C4-2B (cell line): ENCODE data around the gene PTPRN.

ENCODE experiments used
- CTCF ChIP-seq: fragments of 450-650 bp; conservative IDR thresholded peaks from 2 replicates; pipeline ENCODE4 v1.5.1; 2017; ENCODE audit warnings: mild to moderate bottlenecking
- ZFX ChIP-seq: fragments of 450-650 bp; IDR thresholded peaks from 2 replicates; pipeline ENCODE4 v1.6.1; 2017

DNA sequence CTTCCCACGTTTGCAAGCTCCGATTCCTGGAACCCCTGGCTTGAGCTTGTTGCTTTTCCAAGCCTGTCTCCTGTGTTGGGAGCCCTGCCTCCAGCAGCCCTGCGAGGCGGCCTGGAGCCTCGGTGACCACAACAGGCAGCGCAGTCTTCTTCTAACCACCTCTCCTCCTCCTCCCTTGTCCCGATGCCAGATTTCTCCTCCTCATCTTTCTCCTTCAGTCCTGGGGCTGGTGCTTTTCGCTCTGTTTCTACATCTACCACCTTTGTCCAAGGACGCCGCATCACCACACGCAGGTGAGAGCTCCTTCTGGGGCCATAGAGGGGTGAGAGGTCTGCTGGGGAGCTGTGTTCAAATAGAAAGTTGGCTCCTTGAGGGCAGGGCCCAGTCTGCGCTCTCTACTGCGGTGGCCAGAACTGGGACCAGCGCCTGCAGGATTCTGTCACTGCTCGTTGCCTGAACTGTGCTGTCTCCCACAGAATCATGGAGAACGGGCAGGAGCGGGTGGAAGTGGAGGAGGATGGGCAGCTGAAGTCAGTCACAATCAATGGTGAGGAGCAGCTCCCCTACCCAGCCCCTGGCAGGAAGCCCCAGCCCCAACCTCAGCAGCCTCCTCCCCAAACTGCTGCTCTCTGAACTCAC is 26.1 kb downstream of the PTPRN start:
- no peak for TF ChIP-seq ZFX
- no peak for TF ChIP-seq CTCF
